Panc1 (cell line): ENCODE results near the gene GPHN. TPM values are rescaled to one million over a fixed set of nuclear protein-coding genes. Genes with fewer than 3 reads are reported as not detected.

ENCODE experiments used
- ATAC-seq: fragments of 200-7000 bp; cut with Tn5 transposase; 2 replicates; pipeline ENCODE4 v1.9.1; 2020; ENCODE audit warnings: mild to moderate bottlenecking, moderate library complexity
- BruUV-seq: library from RNA; stranded (reverse); fragments of 400-500 nt; replicated peaks from 2 replicates; lab custom pipeline; 2021; lab: Mats Ljungman, UMichigan
- CTCF ChIA-PET: fragments of 300-600 bp; sonication (Branson Sonifier 250); formaldehyde crosslinking; loops from one replicate; lab custom pipeline; 2022; ENCODE audit warnings: antibody characterized with exemption; lab: Charles Lee
- POLR2A ChIA-PET: fragments of 300-600 bp; sonication (Branson Sonifier 250); formaldehyde crosslinking; loops from one replicate; lab custom pipeline; 2022; ENCODE audit warnings: antibody characterized with exemption; lab: Charles Lee
- DNase-seq: peaks from one replicate; pipeline ENCODE4 v3.0.0-alpha.2; 2010; ENCODE audit warnings: low read depth, low spot score
- H3K27ac ChIP-seq: 2 replicates; pipeline ENCODE4 v1.5.1; 2011; ENCODE audit warnings: mild to moderate bottlenecking, low read length, inconsistent platforms
- H3K27me3 ChIP-seq: fragments of 200-500 bp; sonication (Bioruptor generic); 2 replicates; pipeline ENCODE4 v1.6.0; 2014; ENCODE audit warnings: low read length, inconsistent platforms; ENCODE audit not compliant: control insufficient read depth, insufficient read depth
- H3K36me3 ChIP-seq: fragments of 200-500 bp; sonication (Bioruptor generic); 2 replicates; pipeline ENCODE4 v1.5.1; 2014; ENCODE audit warnings: inconsistent platforms, mild to moderate bottlenecking, low read length, moderate library complexity; ENCODE audit not compliant: control insufficient read depth, insufficient read depth
- H3K4me1 ChIP-seq: 2 replicates; pipeline ENCODE4 v1.5.1; 2011; ENCODE audit warnings: inconsistent platforms, mild to moderate bottlenecking, low read length, moderate library complexity; ENCODE audit not compliant: control insufficient read depth, insufficient read depth
- H3K4me3 ChIP-seq, 2 experiments: 2 replicates each; pipeline ENCODE4 v1.5.1; 2011 to 2012; ENCODE audit warnings: low read depth in 2 of 2, low read length in 2 of 2, mild to moderate bottlenecking in 2 of 2, inconsistent platforms in 1 of 2, moderate library complexity in 1 of 2
- H3K9me3 ChIP-seq: fragments of 200-500 bp; sonication (Bioruptor generic); 2 replicates; pipeline ENCODE4 v1.5.1; 2014; ENCODE audit warnings: low read depth, mild to moderate bottlenecking, inconsistent platforms, low read length, moderate library complexity; ENCODE audit not compliant: control insufficient read depth, insufficient read depth
- CTCF ChIP-seq: fragments of 450-650 bp; IDR thresholded peaks from 2 replicates; pipeline ENCODE4 v1.5.1; 2017; ENCODE audit warnings: mild to moderate bottlenecking
- POLR2AphosphoS5 ChIP-seq: IDR thresholded peaks from 2 replicates; pipeline ENCODE4 v1.6.1; 2012; ENCODE audit warnings: mild to moderate bottlenecking, low read depth, low read length, moderate library complexity
- REST ChIP-seq, 2 experiments: IDR thresholded peaks; 2 replicates each; pipeline ENCODE4 v1.6.1; 2011 to 2012; ENCODE audit warnings: low read depth in 2 of 2, control low read depth in 1 of 2, low read length in 1 of 2, mild to moderate bottlenecking in 1 of 2, moderate library complexity in 1 of 2; ENCODE audit not compliant: insufficient read depth in 1 of 2
- SIN3A ChIP-seq: IDR thresholded peaks from 2 replicates; pipeline ENCODE4 v1.6.1; 2012; ENCODE audit warnings: low read depth, mild to moderate bottlenecking, low read length, moderate library complexity, borderline replicate concordance; ENCODE audit not compliant: insufficient read depth
- TCF7L2 ChIP-seq: IDR thresholded peaks from 2 replicates; pipeline ENCODE4 v1.6.1; 2011; ENCODE audit warnings: mild to moderate bottlenecking, low read depth, low read length, inconsistent platforms
- in situ Hi-C: cut with HindIII; loops from 2 replicates; pipeline ENCODE4 v1.10.0; 2016; ENCODE audit warnings: low sequenced_read_pairs, low pct_unique_long_range_greater_than_20kb
- intact Hi-C: fragments of 100-400 bp; cut with micrococcal nuclease; formaldehyde crosslinking; loops from one replicate; pipeline ENCODE4 v1.10.0; 2022; ENCODE audit not compliant: unreplicated experiment
- total RNA-seq: library from RNA; stranded (reverse); gene quantifications from one replicate; pipeline ENCODE4 v1.2.1, GENCODE V29; 2021; ENCODE audit not compliant: unreplicated experiment

Gene GPHN
- total RNA-seq, 1 experiment from 2014 or later: 26.6 TPM

- no peak for DNase-seq
- no peak for ATAC-seq
- Histone ChIP-seq H3K27me3 (no peaks in the 10 kb centered on the region), H3K27ac (no peak overlapping the region), H3K4me1 (no peaks in the 10 kb centered on the region), H3K4me3 (no peak overlapping the region), H3K9me3 (no peaks in the 10 kb centered on the region), H3K36me3 (no peaks in the 10 kb centered on the region)
- no TSS peak for BruUV-seq
- TF ChIP-seq SIN3A (no peak), CTCF (no peak), POLR2AphosphoS5 (no peak), TCF7L2 (no peak), REST (IDR thresholded peaks at IDR 0.05; ENCODE audit: insufficient read depth in 1 of 2, low read depth in 2 of 2, low read length in 1 of 2) (no peak)
- POLR2A ChIA-PET: no interaction called here
- intact Hi-C loops: no loop called here
- CTCF ChIA-PET: no interaction called here
- in situ Hi-C loops: no loop called here
Measured at GRCh38 chr14:66982247-66982646, 474.3 kb downstream of the GPHN start.

- intact Hi-C loops (no loop called here), in situ Hi-C loops (no loop called here)
- no peaks in the 10 kb centered on the region for H3K9me3 ChIP-seq
- no peak for ATAC-seq
- TF ChIP-seq TCF7L2 (no peak), CTCF (no peak), POLR2AphosphoS5 (no peak), REST (IDR thresholded peaks at IDR 0.05; ENCODE audit: insufficient read depth in 1 of 2, low read depth in 2 of 2, low read length in 1 of 2) (no peak), SIN3A (no peak)
- no peaks in the 10 kb centered on the region for H3K36me3 ChIP-seq
- no TSS peak for BruUV-seq
- H3K4me3 ChIP-seq: no peak overlapping the region
- no peaks in the 10 kb centered on the region for H3K4me1 ChIP-seq
- H3K27me3 ChIP-seq: no peaks in the 10 kb centered on the region
- ChIA-PET CTCF (no interaction called here), POLR2A (no interaction called here)
- no peak for DNase-seq
- H3K27ac ChIP-seq: no peak overlapping the region
Measured at GRCh38 chr14:66992776-66993175, 484.8 kb downstream of the GPHN start.
